HG02588 (cell line): ENCODE data around the gene ANKRD55.
"Not testable (repeated sequence)": the region's sequence is repeated elsewhere in the genome, so short reads cannot be mapped to it uniquely, and the experiment has no call there.

Experiments
- ATAC-seq: cut with Tn5 transposase; IDR thresholded peaks from one replicate; pipeline ENCODE4 v1.9.1; 2021; ENCODE audit warnings: mild to moderate bottlenecking, moderate library complexity; ENCODE audit not compliant: unreplicated experiment

The ANKRD55 gene

GRCh38 chr5:56085193-56085592 is 147.9 kb downstream of the ANKRD55 start:
- no peak for ATAC-seq

- no peak for ATAC-seq
Measured at GRCh38 chr5:56083286-56083854, 149.8 kb downstream of the ANKRD55 start.

DNA sequence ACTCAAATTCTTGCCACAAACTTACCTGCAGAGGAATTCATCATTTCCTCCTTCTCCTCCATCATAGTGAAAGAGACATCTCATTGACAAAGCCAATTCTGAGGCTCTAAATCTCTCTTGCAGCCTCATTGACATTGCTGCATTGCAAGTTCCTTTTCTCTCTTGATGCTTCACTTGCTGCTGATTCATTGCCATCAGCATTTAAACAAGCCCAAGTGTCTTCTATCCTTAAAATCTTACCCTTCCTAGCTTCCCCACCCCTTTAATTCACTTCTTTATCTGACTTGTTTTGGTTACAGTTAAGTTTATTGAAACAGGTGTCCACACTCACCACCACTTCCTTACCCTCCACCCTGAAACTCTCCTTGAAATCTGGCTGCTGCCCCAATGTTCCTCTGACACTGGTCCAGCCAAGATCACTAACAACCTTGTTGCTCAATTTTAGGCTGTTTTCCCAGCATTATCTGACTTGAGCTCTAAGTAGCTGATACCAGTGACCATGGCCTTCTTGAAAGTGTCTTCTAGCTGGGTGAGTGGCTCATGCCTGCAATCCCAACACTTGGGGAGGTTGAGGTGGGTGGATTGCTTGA is 152.0 kb downstream of the ANKRD55 start:
- peak; percentile 24 for ATAC-seq

- ATAC-seq, result peak; percentile 73
Measured at GRCh38 chr5:56080375-56081052, 152.6 kb downstream of the ANKRD55 start.

DNA sequence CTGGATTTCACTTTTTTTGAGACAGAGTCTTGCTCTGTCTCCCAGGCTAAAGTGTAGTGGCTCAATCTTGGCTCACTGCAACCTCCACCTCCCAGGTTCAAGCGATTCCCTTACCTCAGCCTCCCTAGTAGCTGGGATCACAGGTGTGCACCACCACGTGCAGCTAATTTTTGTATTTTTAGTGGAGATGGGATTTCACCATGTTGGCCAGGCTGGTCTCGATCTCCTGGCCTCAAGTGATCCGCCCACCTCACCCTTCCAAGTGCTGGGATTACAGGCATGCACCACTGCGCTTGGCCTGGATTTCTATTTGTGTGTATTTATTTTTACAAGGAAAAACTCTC is 154.0 kb downstream of the ANKRD55 start:
- ATAC-seq, result not testable (repeated sequence)

GRCh38 chr5:56078278-56079156 is 154.6 kb downstream of the ANKRD55 start:
- ATAC-seq, result no peak

DNA sequence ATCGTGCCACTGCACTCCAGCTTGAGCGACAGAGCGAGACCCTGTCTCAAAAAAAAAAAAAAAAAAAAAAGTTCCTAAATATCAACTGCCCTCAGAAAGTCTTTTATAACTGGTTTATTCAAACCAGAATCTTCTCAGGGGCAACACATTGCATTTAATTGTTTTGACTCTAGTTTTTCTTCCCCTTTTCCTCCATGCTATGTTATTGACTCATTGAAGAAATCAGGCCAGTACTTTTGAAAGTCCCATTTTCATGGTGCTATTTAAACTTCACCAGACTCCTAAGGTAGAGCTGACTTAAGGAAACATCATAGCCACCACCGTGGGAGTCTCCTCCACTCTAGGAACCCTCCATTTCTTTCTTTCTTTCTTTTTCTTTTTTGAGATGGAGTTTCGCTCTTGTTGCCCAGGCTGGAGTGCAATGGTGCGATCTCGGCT is 155.3 kb downstream of the ANKRD55 start:
- no peak for ATAC-seq

- no peak for ATAC-seq
Measured at GRCh38 chr5:56076486-56076885, 156.6 kb downstream of the ANKRD55 start.

DNA sequence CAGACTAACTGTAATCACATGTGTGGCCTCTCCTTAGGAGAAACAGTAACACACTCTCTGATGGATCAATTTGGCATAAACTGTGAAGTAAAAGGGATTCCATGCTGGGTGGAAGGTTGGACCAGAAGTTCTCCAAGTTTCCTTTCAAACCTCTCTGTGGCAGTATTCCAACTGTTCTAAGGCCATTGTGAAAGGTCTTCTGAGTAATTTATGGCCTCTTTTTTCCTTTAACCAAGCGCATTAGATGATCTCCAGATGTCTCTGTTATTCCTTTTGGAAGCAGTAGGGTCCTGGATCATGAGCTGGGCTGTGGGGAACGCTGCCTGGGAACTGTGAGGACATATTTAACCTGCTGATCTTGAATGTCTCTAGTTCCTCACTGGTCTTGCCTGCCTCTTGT is 157.8 kb downstream of the ANKRD55 start:
- no peak for ATAC-seq

- ATAC-seq, result no peak
Measured at GRCh38 chr5:56072863-56073766, 160.0 kb downstream of the ANKRD55 start.

- ATAC-seq, result no peak
Measured at GRCh38 chr5:56071470-56071869, 161.7 kb downstream of the ANKRD55 start.

DNA sequence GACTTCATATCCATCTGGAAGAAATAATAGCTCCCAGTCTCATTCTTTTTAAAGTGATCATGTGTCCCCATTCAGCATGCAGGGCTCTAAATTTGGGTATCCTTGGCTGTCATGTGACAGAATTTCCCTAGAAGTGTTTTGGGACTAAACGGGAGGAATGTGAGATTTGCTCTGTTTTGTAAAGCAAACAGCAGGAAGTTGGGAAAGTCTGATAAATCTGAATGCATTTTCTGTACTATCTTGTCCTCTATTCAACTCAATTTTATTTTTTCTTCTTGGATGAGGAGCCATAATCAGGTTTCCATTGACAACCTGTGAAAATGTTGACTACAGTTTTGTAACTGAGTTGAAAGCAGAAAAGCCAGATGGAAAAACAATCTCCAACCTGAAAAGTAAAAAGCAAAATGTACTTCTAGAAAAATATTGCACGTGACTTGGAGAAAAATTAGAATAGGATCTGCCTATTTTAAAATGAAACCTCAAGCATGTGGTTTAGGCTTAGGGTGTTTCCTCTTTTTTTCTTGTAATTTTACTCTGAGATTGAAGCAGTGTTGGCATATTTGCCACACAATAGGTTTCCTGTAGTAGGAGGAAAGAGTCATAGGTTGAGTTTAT is 162.2 kb downstream of the ANKRD55 start:
- ATAC-seq, result no peak

DNA sequence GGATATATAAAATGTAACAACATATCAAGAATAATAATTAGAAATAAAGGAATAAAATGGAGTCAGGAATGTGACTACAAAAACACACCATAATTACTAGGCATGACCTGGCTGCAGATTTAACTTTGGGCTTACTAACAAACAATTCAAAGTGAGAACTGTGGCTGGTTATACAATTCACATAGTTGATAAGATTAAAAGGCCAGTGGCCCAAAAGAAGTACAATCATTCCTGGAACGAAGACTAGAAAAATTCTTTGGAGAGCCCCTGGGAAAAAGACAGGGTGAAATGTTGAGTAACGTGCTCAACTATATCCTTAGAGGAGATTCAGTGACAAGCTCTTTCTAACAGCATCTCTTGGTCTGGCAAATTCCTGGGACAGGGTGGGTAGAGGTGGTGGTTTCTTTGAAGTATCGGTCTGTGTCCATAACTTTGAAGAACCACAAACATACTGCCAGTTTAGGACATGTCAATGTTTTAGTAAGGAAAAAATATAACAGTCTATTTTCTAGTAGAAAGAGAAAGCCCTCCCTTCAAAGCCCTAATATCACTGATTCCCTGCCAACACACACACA is 163.4 kb downstream of the ANKRD55 start:
- ATAC-seq, result no peak

- ATAC-seq, result no peak
Measured at GRCh38 chr5:56066931-56067450, 166.1 kb downstream of the ANKRD55 start.

DNA sequence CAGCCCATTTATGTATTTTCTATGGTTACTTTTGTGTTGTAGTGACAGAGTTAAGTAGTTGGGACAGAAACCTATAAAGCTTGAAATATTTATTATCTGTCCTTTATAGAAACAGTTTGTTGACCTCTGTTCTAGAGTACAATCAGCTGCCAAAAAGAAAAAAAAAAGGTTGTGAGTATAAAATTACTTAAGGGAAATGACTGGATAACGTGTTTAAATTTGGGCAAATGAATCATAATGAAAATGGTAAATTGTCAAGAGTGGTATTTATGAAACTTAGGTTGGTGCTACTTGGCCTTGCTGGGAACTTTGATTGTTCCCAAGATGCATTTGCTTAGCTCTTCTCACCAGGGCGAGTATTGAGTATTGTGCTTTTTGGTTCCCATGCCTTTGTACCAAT is 168.1 kb downstream of the ANKRD55 start:
- ATAC-seq, result no peak

GRCh38 chr5:56060276-56061110 is 172.6 kb downstream of the ANKRD55 start:
- no peak for ATAC-seq

DNA sequence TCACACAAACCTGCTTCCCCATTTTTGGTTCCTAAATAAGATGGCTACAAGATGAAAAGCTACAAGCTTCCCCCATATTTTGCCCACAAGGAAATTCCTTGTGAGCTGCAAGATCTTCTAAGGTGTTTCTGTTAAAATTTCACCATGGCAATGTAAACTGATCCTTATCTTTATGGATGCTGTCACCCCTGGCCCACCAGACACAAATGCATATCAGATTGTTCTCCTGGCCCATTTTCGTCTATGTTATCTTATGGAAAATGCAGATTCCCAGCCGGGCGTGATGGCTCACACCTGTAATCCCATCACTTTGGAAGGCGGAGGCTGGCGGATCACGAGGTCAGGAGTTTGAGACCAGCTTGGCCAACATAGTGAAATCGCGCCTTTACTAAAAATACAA is 173.3 kb downstream of the ANKRD55 start:
- ATAC-seq, result no peak

DNA sequence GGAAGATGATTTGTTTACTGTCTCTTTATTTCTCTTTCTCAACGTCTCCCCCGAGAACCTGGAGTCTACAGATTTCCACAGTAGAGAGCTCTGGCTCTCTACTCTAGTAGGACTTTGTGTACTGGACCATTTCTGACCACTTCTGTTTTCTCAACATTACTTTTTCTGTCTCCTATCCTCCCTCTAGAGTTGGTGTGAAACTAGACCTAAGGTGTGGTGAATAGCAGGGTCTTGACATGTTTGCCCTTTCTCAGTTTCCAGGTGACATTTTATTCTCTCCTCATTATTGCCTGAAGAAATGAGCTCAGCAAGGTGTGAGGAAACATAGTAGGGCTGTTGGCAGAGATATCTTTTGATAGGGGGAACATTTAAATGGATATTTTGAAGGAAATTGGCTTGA is 176.3 kb downstream of the ANKRD55 start:
- peak; percentile 61 for ATAC-seq

DNA sequence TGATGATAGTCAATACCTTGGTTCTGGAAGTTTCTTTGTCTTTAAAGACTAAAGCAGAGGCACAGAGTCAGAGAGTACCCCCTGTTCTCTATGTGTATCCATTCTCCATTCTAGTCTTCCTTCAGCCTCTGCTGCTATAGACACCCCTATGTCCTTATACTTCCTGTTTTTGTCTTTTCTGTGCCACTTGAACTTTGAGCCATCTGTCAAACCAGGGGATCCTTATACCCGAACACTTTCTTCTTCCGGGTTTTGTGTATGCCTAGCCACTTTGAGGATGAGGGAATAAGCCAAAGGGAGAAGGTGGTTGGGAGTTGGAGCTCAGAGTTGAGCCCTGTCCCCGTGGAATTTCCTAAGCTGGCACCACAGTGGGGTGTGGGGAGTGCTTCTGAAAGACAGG is 177.3 kb downstream of the ANKRD55 start:
- ATAC-seq, result no peak
